Activated CD4-positive, alpha-beta T cell treated with anti-CD3 and anti-CD28 coated beads, Interleukin-2, amount 10 ng/mL, durations not matched to agents 7 days and 5 days (primary cell): ENCODE data around the gene OR5T3. TPM values are rescaled to one million over a fixed set of nuclear protein-coding genes. Genes with fewer than 3 reads are reported as not detected.
"Not testable (repeated sequence)": the region's sequence is repeated elsewhere in the genome, so short reads cannot be mapped to it uniquely, and the experiment has no call there.

Experiments
- CTCF ChIA-PET: fragments of 350-600 bp; sonication (Branson Sonifier 250); formaldehyde crosslinking; loops from one replicate; lab custom pipeline; 2021; ENCODE audit warnings: antibody characterized with exemption; lab: Charles Lee
- POLR2A ChIA-PET: fragments of 350-600 bp; sonication (Branson Sonifier 250); formaldehyde crosslinking; loops from one replicate; lab custom pipeline; 2021; ENCODE audit warnings: antibody characterized with exemption; lab: Charles Lee
- DNase-seq: peaks from one replicate; pipeline ENCODE4 v3.0.0-alpha.2; 2020
- H3K27ac Mint-ChIP-seq: one replicate; pipeline ENCODE4 v1.8.0; 2021; ENCODE audit warnings: mild to moderate bottlenecking, moderate library complexity, mixed read lengths
- H3K27me3 Mint-ChIP-seq: one replicate; pipeline ENCODE4 v1.8.0; 2021; ENCODE audit warnings: mixed read lengths
- H3K36me3 Mint-ChIP-seq: one replicate; pipeline ENCODE4 v1.8.0; 2021; ENCODE audit warnings: low read depth, mixed read lengths
- H3K4me1 Mint-ChIP-seq: one replicate; pipeline ENCODE4 v1.8.0; 2021; ENCODE audit warnings: mixed read lengths
- H3K4me3 Mint-ChIP-seq: one replicate; pipeline ENCODE4 v1.8.0; 2021; ENCODE audit warnings: mild to moderate bottlenecking, moderate library complexity, mixed read lengths
- H3K9me3 Mint-ChIP-seq: one replicate; pipeline ENCODE4 v1.8.0; 2021; ENCODE audit warnings: mixed read lengths
- total RNA-seq, 2 experiments: library from RNA; stranded (reverse); gene quantifications; one replicate each; pipeline ENCODE4 v1.2.3, GENCODE V29; 2021

The OR5T3 gene
- total RNA-seq: not detected

- Mint-ChIP-seq H3K9me3 (peaks cover 13% of the 10 kb centered on the region), H3K36me3 (no peaks in the 10 kb centered on the region), H3K27ac (no peak within 1 kb of the TSS), H3K4me1 (no peaks in the 10 kb centered on the region), H3K4me3 (no peak within 1 kb of the TSS), H3K27me3 (no peaks in the 10 kb centered on the region)
- ChIA-PET CTCF (no interaction called here), POLR2A (no interaction called here)
- no peak for DNase-seq
Measured at GRCh38 chr11:56251954-56252353, at the start of gene OR5T3. Gene OR5T3 (plus strand): TSS chr11:56252254. CDS start chr11:56252254, 0 bp downstream.

DNA sequence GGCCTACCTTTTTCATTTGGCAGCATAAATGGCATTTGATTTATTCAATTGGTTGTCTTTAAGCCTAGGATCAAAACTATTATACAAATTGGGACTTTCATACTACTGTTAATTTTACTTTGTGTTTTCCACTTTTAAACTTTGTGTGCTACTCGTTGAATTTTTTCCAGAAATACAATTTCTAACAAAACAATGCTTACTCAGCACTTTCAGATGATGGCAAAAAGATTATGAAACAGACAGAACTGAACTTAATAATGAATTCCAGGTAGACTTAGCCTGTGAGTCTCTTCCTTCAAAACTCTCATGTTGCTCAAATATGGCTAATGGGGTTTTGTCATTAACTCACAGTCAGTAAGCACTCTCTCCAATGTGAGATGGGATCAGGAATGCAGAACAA lies 44.3 kb upstream of the OR5T3 start:
- DNase-seq: no peak
- H3K9me3 Mint-ChIP-seq: peaks cover 22% of the 10 kb centered on the region
- H3K36me3 Mint-ChIP-seq: no peaks in the 10 kb centered on the region
- CTCF ChIA-PET: no interaction called here
- no peak overlapping the region for H3K4me3 Mint-ChIP-seq
- H3K27me3 Mint-ChIP-seq: no peaks in the 10 kb centered on the region
- H3K4me1 Mint-ChIP-seq: no peaks in the 10 kb centered on the region
- POLR2A ChIA-PET: no interaction called here
- no peak overlapping the region for H3K27ac Mint-ChIP-seq

DNA sequence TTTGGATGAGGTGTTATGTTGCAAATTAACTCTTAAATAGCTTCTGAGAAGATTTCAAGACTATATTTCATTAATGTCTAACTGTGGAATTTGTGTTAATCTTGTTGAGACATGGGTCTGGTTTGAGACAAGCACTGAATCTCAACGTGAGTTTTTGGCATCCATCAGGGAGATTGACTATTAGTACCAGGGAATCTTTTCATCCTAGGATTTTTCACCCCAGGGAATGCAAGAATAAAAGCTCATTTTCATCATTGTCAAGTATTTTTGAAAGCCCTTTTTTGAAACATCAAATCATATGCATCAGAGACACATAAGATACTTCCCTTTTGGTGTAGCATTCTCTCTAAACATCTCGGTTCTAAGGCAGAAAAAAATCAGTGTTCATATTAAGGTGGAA lies 37.5 kb upstream of the OR5T3 start:
- POLR2A ChIA-PET: no interaction called here
- Mint-ChIP-seq H3K9me3 (peaks cover 33% of the 10 kb centered on the region), H3K27ac (no peak overlapping the region), H3K27me3 (no peaks in the 10 kb centered on the region), H3K4me1 (no peaks in the 10 kb centered on the region), H3K36me3 (no peaks in the 10 kb centered on the region), H3K4me3 (no peak overlapping the region)
- DNase-seq: no peak
- CTCF ChIA-PET: no interaction called here

DNA sequence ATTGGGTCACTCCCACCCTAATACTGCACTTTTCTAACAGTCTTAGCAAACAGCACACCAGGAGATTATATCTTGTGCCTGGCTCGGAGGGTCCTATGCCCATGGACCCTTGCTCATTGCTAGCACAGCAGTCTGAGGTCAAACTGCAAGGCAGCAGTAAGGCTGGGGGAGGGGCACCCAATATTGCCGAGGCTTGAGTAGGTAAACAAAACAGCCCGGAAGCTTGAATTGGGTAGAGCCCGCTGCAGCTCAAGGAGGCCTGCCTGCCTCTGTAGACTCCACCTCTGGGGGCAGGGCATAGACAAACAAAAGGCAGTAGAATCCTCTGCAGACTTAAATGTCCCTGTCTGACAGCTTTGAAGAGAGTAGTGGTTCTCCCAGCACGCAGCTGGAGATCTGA lies 32.3 kb upstream of the OR5T3 start:
- peaks cover 28% of the 10 kb centered on the region for H3K9me3 Mint-ChIP-seq
- H3K4me1 Mint-ChIP-seq, POLR2A ChIA-PET, H3K27me3 Mint-ChIP-seq, H3K36me3 Mint-ChIP-seq, DNase-seq, H3K27ac Mint-ChIP-seq, CTCF ChIA-PET, H3K4me3 Mint-ChIP-seq: not testable (repeated sequence)

- Mint-ChIP-seq H3K9me3 (peaks cover 24% of the 10 kb centered on the region), H3K27me3 (no peaks in the 10 kb centered on the region), H3K4me3 (no peak within 1 kb of the TSS), H3K4me1 (no peaks in the 10 kb centered on the region), H3K36me3 (no peaks in the 10 kb centered on the region), H3K27ac (no peak within 1 kb of the TSS)
- CTCF ChIA-PET: no interaction called here
- POLR2A ChIA-PET: no interaction called here
- no peak for DNase-seq
Measured at GRCh38 chr11:56234155-56234554, 17.9 kb upstream of the OR5T3 start, which contains the start of gene OR5T2. Gene OR5T2 (minus strand): TSS chr11:56234255. CDS start chr11:56233062, 1,193 bp downstream.

DNA sequence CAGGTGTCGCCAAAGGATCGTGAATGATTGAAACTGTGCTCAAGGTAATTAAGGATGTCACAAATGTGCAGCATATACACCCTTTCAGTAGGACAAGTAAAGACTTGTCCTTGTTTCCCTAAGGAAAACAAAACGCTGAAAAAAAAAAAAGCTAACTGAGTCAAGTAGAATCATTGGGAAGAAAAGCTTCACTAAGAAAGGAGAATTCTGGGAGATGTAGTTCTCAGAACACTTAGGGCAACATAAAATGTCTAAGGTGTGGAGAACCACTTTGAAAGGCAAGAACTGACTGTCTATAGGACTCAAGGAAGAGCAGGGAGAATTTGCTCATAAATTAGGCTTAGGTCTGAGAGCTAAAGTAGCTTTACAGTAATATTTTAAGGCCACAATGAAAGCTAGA lies 19.0 kb downstream of the OR5T3 start:
- H3K4me1 Mint-ChIP-seq: no peaks in the 10 kb centered on the region
- peaks cover 20% of the 10 kb centered on the region for H3K9me3 Mint-ChIP-seq
- ChIA-PET CTCF (no interaction called here), POLR2A (no interaction called here)
- H3K27ac Mint-ChIP-seq: no peak overlapping the region
- no peak for DNase-seq
- H3K36me3 Mint-ChIP-seq: no peaks in the 10 kb centered on the region
- H3K4me3 Mint-ChIP-seq: no peak overlapping the region
- no peaks in the 10 kb centered on the region for H3K27me3 Mint-ChIP-seq

DNA sequence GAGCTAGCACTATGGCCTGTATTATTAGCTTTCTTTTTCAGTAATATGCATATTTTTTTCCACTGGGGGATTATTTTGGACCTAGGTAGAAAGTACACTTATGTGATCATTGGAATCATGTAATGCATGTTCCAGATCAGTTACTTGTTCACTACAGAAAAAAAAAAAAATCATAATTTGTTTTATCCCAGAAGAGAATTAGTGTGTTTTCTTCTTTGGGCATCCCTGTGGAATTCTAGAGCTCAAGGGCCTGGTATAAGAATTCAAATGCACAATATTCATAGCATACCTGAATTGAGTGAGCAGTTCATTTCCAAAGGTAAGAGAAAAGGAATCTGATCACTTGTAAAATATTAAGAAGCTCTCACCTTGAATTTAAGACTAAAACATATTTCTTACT lies 21.8 kb downstream of the OR5T3 start, which contains the start of gene OR5T1:
OR5T1 (plus strand) TSS at position 301 of the 400 bp plus-strand sequence. CDS start 1,485 bp downstream, outside the sequence.
- no peak for DNase-seq
- H3K9me3 Mint-ChIP-seq: peaks cover 17% of the 10 kb centered on the region
- no peak within 1 kb of the TSS for H3K27ac Mint-ChIP-seq
- no peaks in the 10 kb centered on the region for H3K4me1 Mint-ChIP-seq
- no peaks in the 10 kb centered on the region for H3K27me3 Mint-ChIP-seq
- H3K4me3 Mint-ChIP-seq: no peak within 1 kb of the TSS
- ChIA-PET POLR2A (no interaction called here), CTCF (no interaction called here)
- H3K36me3 Mint-ChIP-seq: no peaks in the 10 kb centered on the region

- Mint-ChIP-seq H3K9me3 (peaks cover 5% of the 10 kb centered on the region), H3K4me1 (no peaks in the 10 kb centered on the region), H3K36me3 (no peaks in the 10 kb centered on the region), H3K27me3 (no peaks in the 10 kb centered on the region), H3K27ac (no peak within 1 kb of the TSS), H3K4me3 (no peak within 1 kb of the TSS)
- ChIA-PET POLR2A (no interaction called here), CTCF (no interaction called here)
- no peak for DNase-seq
Measured at GRCh38 chr11:56292154-56292553, 40.1 kb downstream of the OR5T3 start, which contains the start of gene OR8H1. Gene OR8H1 (minus strand): TSS chr11:56292254. CDS start chr11:56291062, 1,192 bp downstream.

- Mint-ChIP-seq H3K4me1 (no peaks in the 10 kb centered on the region), H3K27me3 (no peaks in the 10 kb centered on the region), H3K36me3 (no peaks in the 10 kb centered on the region), H3K4me3 (no peak overlapping the region), H3K27ac (no peak overlapping the region), H3K9me3 (peaks cover 3% of the 10 kb centered on the region)
- ChIA-PET POLR2A (no interaction called here), CTCF (no interaction called here)
- DNase-seq: no peak
Measured at GRCh38 chr11:56296898-56297297, 44.8 kb downstream of the OR5T3 start.

Other genes with a start within 250 kb of the OR5T3 start
- gene OR5AS1, start 224.6 kb upstream of the OR5T3 start, total RNA-seq: not detected
- gene OR8I2, start 158.9 kb upstream of the OR5T3 start, total RNA-seq: not detected
- gene OR8H2, start 148.6 kb upstream of the OR5T3 start, total RNA-seq: not detected
- not detected for gene OR8H3, start 129.9 kb upstream of the OR5T3 start, total RNA-seq
- gene OR8J3, start 112.1 kb upstream of the OR5T3 start, total RNA-seq: not detected
- gene OR8K5, start 91.9 kb upstream of the OR5T3 start, total RNA-seq: not detected
- gene OR5J2, start 75.6 kb upstream of the OR5T3 start, total RNA-seq: not detected
- not detected for gene OR5T2, start 18.0 kb upstream of the OR5T3 start, total RNA-seq
- gene OR5T1, start 21.9 kb downstream of the OR5T3 start, total RNA-seq: not detected
- not detected for gene OR8H1, start 40.0 kb downstream of the OR5T3 start, total RNA-seq
- gene OR8K3, start 62.9 kb downstream of the OR5T3 start, total RNA-seq: not detected
- not detected for gene OR8K1, start 93.8 kb downstream of the OR5T3 start, total RNA-seq
- gene OR8J1, start 102.0 kb downstream of the OR5T3 start, total RNA-seq: not detected
- gene OR8U1, start 123.4 kb downstream of the OR5T3 start, total RNA-seq: not detected
- not detected for gene OR5AL1, start 160.4 kb downstream of the OR5T3 start, total RNA-seq
- gene OR5M3, start 221.1 kb downstream of the OR5T3 start, total RNA-seq: not detected
- gene OR5M8, start 239.1 kb downstream of the OR5T3 start, total RNA-seq: not detected